ENCODE results near the gene YIF1A. TPM values are rescaled to one million over a fixed set of nuclear protein-coding genes. Genes with fewer than 3 reads are reported as not detected.

Gene YIF1A
- total and polyA plus RNA-seq, 2 donors (not counting 3 experiments of a cell fraction or from before 2014, with no cell fraction given): 104 to 271 TPM

DNA sequence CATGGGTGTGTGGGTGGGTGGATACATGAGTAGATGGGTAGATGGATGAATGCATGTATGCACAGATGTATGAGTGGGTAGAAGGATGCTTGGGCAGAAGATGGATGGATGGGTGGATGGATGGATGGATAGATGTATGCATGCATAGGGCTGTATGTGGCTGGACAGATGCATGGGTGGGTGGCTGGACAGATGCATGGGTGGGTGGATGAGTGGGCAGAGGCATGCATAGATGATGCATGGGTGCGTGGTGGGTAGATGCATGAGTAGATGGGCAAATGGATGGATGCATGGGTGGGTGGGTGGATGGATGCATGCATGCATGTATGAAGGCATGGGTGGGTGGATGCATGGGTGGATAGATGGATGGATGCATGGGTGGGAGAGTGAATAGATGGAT, 34.7 kb upstream of the YIF1A start:
- Histone ChIP-seq H3K79me2 (ENCODE audit: control insufficient read depth, insufficient read depth, low read length) (no peaks in the 10 kb centered on the region), H3K9me1 (replicated peaks; ENCODE audit: control insufficient read depth, extremely low read depth, insufficient read depth, low read length) (no peaks in the 10 kb centered on the region), H3K4me1 (ENCODE audit: control insufficient read depth, extremely low read depth, insufficient read depth, low read length) (peaks cover 6% of the 10 kb centered on the region), H3K27me3 (ENCODE audit: control insufficient read depth in 2 of 2, insufficient read depth in 2 of 2, low read length in 2 of 2) (peaks cover 0 to 3% of the 10 kb centered on the region in 2 experiments), H2AFZ (ENCODE audit: low read depth, low read length) (no peak overlapping the region), H3K4me2 (ENCODE audit: insufficient read depth, low read length) (no peak overlapping the region), H3K4me3 (replicated peaks in 1 of 3; ENCODE audit: insufficient read depth in 1 of 3, low read depth in 1 of 3, low read length in 3 of 3) (no peak overlapping the region), H3K9ac (replicated peaks; ENCODE audit: extremely low read depth, insufficient read depth, low read length) (no peak overlapping the region), H4K20me1 (replicated peaks; ENCODE audit: control insufficient read depth, extremely low read depth, insufficient read depth, low read length) (no peaks in the 10 kb centered on the region), H3K36me3 (ENCODE audit: control insufficient read depth in 2 of 2, extremely low read depth in 1 of 2, insufficient read depth in 2 of 2, low read length in 2 of 2) (no peaks in the 10 kb centered on the region), H3K27ac (ENCODE audit: insufficient read depth, low read depth, low read length) (no peak overlapping the region), H3K9me3 (replicated peaks; ENCODE audit: control insufficient read depth, insufficient read depth, low read length) (no peaks in the 10 kb centered on the region)
- CTCF ChIA-PET: interaction anchor here (4.0 kb wide), 1 partner anchor 11 kb away, joined by 56 read pairs; no protein-coding TSS in a partner anchor
- POLR2A ChIA-PET: no interaction called here
- TF ChIP-seq, protein P1, sequence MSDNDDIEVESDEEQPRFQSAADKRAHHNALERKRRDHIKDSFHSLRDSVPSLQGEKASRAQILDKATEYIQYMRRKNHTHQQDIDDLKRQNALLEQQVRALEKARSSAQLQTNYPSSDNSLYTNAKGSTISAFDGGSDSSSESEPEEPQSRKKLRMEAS (IDR thresholded peaks at IDR 0.05; ENCODE audit: insufficient read depth, insufficient read length): no peak
- TF ChIP-seq POLR2A (IDR thresholded peaks at IDR 0.05; ENCODE audit: low read depth, low read length) (no peak), POLR2AphosphoS5 (IDR thresholded peaks at IDR 0.05; ENCODE audit: insufficient read depth, low read depth, low read length) (no peak), CTCF (IDR thresholded peaks at IDR 0.05; ENCODE audit: extremely low read depth in 1 of 2, insufficient read depth in 1 of 2, low read depth in 1 of 2, low read length in 2 of 2) (no peak), MYC (IDR thresholded peaks at IDR 0.05; ENCODE audit: low read depth, low read length) (no peak), GATA2 (IDR thresholded peaks at IDR 0.05; ENCODE audit: insufficient read depth, insufficient read length, low read depth, low read length) (no peak), FOS (IDR thresholded peaks at IDR 0.05; ENCODE audit: borderline replicate concordance, insufficient read depth, low read length) (no peak), JUN (IDR thresholded peaks at IDR 0.05; ENCODE audit: borderline replicate concordance, insufficient read depth, insufficient read length, low read depth) (no peak), EZH2 (IDR thresholded peaks at IDR 0.05; ENCODE audit: borderline replicate concordance, low read depth, low read length, severe bottlenecking) (no peak)
- DNase-seq (ENCODE audit: low read depth, low spot score) (no peak), FAIRE-seq (no peak)
- intact Hi-C loops (cut with micrococcal nuclease) (no loop called here), dilution Hi-C loops (cut with MboI; ENCODE audit: extremely low pct_ligation_motif_present, low sequenced_read_pairs) (no loop called here)
- no TSS peak for BruUV-seq (replicated peaks)
